GM21367 (cell line): ENCODE data around the gene HINFP.
"Not testable (repeated sequence)": the region's sequence is repeated elsewhere in the genome, so short reads cannot be mapped to it uniquely, and the experiment has no call there.

Experiments
- ATAC-seq: cut with Tn5 transposase; IDR thresholded peaks from one replicate; pipeline ENCODE4 v1.9.1; 2021; ENCODE audit not compliant: unreplicated experiment

The HINFP gene

GRCh38 chr11:119099711-119100110 is 21.7 kb upstream of the HINFP start:
- no peak for ATAC-seq

- no peak for ATAC-seq
Measured at GRCh38 chr11:119100246-119100970, 21.0 kb upstream of the HINFP start.

DNA sequence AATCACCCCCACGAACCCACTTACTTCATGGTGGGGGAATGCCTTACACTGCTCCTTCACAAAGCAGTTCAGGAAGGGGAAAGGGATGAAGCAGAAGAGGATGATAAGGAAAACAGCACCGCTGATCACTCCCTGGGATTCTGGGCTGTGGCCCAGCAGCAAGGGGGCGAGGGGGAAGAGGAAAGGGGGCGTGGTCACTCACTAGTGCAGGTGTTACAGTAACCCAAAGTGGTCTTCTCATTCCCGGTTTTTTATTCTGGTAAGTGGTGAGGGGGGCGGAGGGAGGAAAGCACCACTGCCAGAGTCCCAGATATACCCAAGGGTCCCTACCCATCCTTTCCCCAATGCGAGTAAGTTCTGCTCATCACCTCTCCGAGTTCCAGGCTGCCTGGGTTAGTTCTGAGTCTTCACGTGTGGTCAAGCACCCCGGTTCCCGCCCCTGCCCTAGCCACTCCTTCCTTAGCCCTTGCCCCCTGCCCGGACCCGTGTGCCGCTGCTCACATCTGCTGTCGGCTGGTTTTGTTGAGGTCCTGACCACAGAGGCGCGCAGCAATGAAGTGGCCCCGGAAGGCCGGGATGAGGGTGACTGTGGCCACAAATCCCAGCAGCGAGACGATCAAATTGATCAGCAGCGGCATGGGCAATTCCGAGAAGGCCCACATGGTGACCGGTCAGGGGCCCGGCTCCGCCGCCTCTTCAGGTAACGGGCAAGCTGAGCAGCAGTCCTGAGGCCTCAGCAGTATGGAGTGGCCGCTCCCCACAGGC is 20.2 kb upstream of the HINFP start:
- peak; percentile 11 for ATAC-seq

GRCh38 chr11:119101759-119102423 is 19.5 kb upstream of the HINFP start, which contains the start of gene DPAGT1:
Gene DPAGT1 (minus strand): TSS chr11:119101853. CDS start chr11:119101655, 198 bp downstream.
- peak; percentile 65 for ATAC-seq

GRCh38 chr11:119103161-119103664 is 18.2 kb upstream of the HINFP start:
- not testable (repeated sequence) for ATAC-seq

DNA sequence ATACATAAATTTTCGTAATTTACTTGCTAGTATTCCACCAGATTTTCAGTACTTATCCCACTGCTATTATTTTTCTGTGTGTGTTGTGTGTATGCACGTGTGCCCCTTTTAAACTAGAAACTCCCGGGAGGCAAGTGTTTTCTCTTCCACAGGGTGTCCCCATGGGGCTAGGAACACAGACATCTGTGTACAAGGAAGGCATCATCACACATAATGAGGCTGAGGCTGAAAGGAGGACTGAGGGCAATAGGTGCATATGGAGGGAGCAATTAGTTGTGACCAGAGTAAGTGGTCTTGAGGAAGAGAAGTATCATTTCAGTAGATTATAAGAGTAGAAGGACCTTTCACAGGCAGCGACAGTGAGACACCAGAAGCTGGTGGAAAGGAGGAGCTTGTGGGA is 17.6 kb upstream of the HINFP start:
- no peak for ATAC-seq

DNA sequence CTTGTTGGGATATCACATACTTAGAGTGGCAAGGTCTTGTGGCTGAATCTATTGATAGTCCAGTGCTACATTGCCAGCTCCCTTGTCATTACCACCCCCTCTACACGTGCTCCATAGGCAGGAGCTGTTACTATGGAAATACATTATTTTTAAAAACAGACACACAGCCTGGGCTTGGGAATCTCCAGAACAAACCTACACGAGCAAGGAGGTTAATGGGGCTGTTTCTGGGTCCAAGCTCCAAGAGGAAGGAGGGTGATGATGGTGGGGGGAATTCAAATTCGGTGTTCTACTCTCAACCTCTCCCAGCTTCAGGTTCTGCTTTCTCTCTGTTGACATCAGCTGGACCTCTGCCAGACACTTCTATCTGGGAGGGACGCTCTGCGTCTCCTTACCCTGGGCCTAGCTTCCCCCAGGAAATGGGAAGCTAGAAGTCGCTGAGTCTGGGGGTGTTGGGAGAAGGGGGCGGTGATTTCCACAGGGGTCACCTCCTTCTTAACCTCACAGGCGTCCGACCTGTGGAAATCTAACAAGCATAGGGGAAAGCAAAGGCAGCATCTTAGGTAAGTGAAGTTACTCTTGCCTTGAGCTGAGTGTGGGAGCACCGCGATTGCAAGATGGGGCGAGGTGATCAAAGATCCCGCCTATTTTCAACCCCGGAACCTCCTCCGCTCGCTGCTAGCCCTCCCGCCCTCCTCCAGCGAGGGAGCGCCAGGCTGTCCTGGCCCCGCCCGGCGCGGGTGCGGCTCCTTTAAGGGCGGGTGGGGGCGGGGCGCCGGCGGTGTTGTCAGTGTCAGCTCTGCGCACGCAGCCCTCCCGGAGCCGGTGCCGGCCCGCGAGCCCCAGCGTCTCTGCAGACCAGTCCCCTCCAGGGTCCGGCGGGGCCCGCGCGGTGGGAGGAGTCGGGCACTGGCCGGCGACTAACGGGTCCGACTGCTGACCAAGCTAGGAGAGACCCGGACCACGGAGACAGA is 14.5 kb upstream of the HINFP start, which contains the start of gene C2CD2L:
C2CD2L (plus strand) TSS at position 781 of the 974 bp plus-strand sequence. CDS start 398 bp downstream, outside the sequence.
- ATAC-seq = peak; percentile 58

GRCh38 chr11:119107538-119108145 is 13.7 kb upstream of the HINFP start:
- peak; percentile 12 for ATAC-seq

DNA sequence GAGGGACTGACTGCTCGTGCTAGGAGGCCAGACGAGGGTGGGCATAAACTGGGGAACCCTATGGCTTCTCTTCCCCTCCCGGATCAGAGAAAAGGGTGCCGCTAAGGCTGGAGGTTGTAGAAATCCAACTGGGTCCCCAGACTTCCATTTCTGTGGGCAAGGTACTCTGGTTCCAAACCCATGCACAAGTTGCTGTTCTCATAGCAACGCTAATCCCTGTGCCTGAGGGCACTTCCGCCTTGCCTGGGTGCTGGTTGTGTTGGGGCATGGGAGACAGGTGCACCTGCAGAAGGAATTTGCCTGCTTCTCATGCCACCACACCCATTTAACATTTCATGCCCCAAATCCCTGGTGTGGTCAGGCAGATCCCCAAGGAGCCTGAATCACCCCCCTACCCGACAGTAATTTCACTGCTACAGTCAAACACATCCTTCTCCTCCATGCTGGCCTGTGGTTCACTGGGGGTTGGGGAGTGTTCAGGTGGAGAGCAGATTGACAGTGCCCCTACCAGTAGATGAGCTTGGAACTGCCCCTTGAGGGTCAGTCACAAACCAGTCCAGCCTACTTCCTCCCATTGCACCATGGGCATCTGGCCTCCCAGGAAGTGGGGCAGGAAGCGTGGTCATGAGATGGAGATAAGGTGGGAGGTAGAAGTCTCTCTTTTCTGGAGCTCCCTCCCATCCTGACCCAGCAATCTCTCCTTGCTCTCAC is 13.1 kb upstream of the HINFP start:
- no peak for ATAC-seq

- ATAC-seq = no peak
Measured at GRCh38 chr11:119108857-119109221, 12.5 kb upstream of the HINFP start.

DNA sequence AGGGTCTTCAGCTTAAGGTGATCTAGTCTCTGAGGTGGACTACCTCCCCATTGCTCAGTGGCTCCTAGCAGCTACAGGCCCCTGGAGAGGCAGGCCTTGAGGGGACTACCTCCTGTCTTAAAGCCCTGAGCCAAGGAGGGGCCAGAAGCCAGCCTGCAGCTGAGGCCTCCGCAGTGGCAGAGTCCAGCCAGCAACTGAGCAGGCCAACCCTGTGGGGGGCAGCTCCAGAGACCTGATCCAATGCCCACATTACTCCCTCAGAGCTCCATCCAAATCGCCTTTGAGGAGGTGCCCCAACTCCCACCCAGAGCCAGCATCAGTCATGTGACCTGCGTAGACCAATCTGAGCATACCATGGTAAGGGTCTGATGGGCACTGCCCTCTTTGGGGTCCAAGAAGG is 11.5 kb upstream of the HINFP start:
- no peak for ATAC-seq

DNA sequence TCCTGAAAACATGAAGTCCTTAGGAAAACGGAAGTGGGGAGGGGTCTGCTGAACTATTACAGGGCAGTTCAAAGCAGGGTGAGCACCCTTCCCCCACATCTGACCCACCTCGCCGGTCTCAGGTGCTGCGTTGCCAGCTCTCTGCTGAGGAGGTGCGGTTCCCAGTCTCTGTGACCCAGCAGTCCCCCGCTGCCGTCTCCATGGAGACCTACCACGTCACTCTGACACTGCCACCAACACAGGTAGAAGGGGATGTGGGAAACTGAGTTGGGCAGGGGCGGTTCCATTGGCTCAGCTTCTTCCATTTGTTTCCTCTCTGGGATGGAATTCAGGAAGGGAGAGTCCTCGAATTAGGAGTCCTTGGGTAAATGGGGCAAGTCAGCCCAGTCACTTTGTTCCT is 10.9 kb upstream of the HINFP start:
- ATAC-seq = no peak

DNA sequence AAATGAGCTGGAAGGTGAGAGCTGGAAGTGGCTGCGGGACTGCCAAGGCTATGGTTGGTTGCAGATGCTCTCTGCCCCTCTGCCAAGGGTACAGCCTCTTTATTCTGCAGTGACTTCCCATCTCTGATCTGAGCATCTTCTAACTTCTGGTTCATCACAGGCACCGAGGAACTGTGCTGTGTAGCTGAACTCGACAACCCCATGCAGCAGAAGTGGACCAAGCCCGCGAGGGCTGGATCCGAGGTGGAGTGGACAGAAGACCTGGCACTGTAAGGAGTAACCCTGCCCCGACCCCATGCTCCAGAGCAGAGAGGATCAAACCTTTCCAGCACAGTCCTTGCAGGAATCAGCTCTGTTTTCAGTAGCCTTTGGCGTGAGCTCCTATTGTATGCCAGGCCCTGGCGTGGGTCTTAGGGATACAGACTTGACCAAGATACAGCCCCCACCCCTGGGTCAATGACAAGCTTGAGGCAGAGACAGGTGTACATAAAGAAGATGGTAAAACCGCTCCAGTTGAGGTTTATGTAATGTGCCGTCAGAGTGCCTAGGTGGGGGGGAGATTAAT is 9.9 kb upstream of the HINFP start:
- no peak for ATAC-seq

DNA sequence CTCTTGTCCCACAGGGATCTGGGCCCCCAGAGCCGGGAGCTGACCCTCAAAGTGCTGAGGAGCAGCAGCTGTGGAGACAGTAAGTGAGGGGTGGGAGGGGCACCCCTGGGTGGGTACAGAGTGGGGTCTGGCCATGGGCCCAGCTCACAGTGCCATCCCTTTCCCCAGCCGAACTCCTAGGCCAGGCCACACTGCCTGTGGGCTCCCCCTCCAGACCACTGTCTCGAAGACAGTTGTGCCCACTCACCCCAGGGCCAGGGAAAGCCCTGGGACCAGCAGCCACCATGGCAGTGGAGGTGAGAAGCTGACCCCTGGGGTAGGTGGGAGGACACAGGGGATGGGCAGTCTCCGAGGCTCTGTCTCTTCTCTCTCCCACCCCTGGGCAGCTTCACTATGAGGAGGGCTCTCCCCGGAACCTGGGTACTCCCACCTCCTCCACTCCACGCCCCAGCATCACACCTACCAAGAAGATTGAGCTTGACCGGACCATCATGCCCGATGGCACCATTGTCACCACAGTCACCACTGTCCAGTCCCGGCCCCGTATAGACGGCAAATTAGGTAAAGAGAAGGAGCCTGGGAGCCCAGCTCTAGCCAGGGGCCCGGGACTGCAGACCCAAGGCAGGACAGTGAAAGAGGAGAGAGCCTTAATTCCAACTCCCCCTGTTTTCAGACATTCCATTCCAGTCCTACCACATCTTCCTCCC is 8.9 kb upstream of the HINFP start:
- no peak for ATAC-seq

DNA sequence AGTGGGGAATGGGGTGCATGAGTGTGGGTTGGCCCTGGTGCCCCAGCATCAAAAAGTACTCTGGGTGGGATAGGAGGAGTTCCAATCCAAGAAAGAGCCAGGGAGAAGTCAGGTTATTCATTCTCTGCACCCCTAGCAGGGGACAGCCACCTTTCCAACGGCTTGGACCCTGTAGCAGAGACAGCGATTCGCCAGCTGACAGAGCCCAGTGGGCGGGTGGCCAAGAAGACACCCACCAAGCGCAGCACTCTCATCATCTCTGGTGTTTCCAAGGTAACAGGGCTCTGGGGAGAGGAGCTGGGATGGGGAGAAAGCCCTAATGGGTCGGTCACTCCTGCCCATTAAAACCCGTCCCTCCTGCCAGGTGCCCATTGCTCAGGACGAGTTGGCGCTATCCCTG is 7.7 kb upstream of the HINFP start:
- no peak for ATAC-seq

- no peak for ATAC-seq
Measured at GRCh38 chr11:119114351-119114750, 7.0 kb upstream of the HINFP start.

DNA sequence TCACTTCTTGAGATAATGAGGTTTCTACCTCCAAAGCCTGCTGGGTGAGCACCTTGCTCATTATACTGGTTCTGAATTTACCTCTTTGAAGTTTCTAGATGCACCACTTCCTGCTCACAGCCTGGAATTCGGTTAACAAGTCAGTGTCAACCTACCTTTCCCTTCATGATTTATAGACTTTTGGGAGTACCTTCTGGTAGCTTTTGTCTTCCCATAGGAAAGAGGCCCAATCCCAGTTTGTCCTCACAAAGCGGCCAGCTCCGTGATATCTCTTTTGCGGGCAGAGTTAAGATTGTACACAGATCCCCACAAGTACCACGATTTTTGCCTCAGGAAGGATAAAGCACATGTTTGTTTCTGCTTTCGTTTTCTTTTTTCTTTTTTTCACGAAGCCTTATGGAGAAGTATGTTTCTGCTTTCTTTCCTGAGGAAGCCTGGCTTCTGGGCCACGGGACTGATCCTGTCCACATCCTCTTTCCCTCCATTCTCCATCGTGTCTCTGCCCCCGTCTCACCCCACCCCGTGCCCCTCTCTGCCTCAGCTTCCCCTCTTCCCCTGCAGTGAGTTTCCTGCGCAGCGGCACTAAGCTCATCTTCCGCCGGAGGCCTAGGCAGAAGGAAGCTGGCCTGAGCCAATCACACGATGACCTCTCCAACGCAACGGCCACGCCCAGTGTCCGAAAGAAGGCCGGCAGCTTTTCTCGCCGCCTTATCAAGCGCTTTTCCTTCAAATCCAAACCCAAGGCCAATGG is 5.7 kb upstream of the HINFP start:
- ATAC-seq = no peak

DNA sequence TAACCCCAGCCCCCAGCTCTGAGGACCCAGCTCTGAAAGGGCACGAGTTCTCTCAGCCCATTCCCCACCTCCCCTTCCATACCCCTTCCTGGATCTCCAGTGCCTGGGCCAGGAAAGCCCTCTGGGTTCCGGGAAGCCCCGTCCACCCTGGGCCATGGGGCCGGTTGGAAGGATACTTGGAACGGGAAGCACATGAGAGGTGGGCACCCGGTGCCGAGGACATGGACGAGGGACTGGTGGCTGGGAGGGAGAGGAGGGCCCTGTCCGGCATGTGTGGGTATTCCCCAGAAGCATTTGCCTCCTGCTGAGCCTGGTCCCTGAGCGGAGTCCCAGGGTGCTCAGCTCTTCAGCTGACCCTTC is 5.2 kb upstream of the HINFP start:
- no peak for ATAC-seq
